GM12801 (cell line): Measurements from ENCODE around the gene GGPS1.

ENCODE experiments used
- CTCF ChIP-seq: IDR thresholded peaks from one replicate; pipeline ENCODE4 v1.5.1; 2011; ENCODE audit warnings: control low read depth; ENCODE audit not compliant: insufficient read length; ENCODE audit errors: extremely low read depth

GGPS1 gene

GRCh38 chr1:235357485-235358373, 29.4 kb downstream of the GGPS1 start:
- no peak for TF ChIP-seq CTCF

- TF ChIP-seq CTCF = no peak
These were observed 30.5 kb downstream of the GGPS1 start for GRCh38 chr1:235358899-235359298.

GRCh38 chr1:235366286-235366685, 37.9 kb downstream of the GGPS1 start:
- TF ChIP-seq CTCF = no peak

DNA sequence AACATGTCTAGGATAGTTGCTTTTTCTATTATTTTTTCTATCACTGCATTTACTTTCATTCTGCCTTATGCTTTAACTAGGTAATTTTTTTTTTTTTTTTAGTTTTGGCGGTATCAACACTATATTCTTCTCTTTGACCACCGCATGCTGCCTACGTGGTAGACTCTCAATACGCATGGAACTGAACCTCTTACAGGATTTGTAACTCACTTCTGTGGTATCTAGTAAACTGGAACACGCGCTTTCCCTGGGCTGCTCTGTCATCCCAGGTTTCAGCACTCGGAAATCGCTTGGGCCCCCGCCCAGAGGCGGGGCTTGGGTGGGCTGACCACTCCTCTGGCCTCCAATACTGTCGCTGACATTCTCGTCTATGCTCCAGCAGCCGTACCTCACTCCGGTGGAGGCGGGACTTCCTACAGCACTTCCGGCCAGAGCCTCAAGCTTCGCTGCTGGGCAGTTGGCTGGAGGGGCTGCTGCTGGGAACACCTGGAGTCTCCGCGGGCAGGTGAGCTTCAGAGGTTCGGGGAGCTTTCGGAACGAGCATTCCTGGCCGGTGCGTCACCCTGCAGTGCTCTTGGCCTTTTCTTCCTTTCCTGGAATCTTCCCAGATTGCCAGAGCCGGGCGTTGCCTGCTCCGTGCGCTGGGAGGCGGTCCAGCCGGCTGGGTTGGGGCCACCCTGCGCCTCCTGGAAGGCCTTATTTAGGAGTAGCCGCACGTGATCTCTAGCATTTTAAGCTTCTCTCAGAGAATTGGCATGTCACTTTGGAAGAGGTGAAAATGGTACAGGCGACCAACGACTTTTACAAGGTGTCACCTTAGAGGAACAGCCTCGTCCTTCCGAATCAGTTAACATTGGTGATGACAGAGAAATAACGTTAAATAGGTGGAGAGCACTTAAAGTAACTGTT, 38.9 kb downstream of the GGPS1 start, which contains the start of gene TBCE:
Gene TBCE (plus strand): TSS at position 428 of the 909 bp plus-strand sequence. CDS start 12,623 bp downstream, outside the sequence.
- no peak for TF ChIP-seq CTCF

GRCh38 chr1:235368428-235368827, 40.1 kb downstream of the GGPS1 start:
- TF ChIP-seq CTCF = no peak

GRCh38 chr1:235369802-235370201, 41.4 kb downstream of the GGPS1 start:
- TF ChIP-seq CTCF = no peak
